C4-2B (cell line): ENCODE measurements around the gene TRAF3.

ENCODE experiments used
- ZFX ChIP-seq: fragments of 450-650 bp; IDR thresholded peaks from 2 replicates; pipeline ENCODE4 v1.6.1; 2017
- TF ChIP-seq, protein P1 (sequence below): fragments of 450-650 bp; conservative IDR thresholded peaks from 2 replicates; pipeline ENCODE4 v1.5.1; 2017; ENCODE audit warnings: mild to moderate bottlenecking

DNA sequence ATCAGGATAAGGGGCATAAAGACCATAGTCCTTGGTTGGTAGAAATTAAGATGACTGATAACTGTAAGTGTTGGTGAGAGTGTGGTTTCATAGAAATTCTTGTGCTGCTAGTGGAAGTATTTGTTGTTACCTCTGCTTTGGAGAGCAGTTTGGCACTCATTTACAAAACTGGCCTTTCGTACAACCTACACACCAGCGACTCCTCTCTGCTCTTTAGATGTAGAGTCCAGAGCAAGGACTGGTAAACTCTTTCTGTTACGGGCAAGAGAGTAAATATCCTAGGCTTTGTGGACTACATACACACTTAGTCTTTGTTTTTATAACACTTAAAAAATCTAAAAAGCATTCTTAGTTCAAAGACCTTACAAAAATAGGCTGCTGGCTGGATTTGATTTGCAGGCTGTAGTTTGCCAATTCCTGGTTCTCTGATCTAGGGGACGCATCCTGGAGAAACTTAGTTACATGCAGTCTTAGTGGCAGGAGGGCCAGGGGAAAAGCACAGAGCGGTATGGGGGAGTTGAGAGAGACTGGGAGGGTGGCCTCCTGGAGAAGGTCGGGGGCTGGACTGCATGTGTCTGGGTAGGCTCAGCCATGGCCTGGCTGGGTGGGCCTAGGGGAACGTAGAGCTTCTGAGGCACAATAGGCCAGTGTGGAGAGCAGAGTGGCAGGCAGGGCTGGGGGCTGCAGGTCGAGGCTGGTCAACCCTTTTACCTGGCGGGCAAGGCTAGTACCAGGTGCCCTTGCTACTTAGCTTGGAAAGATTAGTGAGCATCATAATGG, 89.9 kb downstream of the TRAF3 start:
- TF ChIP-seq, protein P1, sequence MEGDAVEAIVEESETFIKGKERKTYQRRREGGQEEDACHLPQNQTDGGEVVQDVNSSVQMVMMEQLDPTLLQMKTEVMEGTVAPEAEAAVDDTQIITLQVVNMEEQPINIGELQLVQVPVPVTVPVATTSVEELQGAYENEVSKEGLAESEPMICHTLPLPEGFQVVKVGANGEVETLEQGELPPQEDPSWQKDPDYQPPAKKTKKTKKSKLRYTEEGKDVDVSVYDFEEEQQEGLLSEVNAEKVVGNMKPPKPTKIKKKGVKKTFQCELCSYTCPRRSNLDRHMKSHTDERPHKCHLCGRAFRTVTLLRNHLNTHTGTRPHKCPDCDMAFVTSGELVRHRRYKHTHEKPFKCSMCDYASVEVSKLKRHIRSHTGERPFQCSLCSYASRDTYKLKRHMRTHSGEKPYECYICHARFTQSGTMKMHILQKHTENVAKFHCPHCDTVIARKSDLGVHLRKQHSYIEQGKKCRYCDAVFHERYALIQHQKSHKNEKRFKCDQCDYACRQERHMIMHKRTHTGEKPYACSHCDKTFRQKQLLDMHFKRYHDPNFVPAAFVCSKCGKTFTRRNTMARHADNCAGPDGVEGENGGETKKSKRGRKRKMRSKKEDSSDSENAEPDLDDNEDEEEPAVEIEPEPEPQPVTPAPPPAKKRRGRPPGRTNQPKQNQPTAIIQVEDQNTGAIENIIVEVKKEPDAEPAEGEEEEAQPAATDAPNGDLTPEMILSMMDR, result no peak
- no peak for TF ChIP-seq ZFX
